WTC11 (cell line): Measurements from ENCODE around the gene FIZ1. TPM values are rescaled to one million over a fixed set of nuclear protein-coding genes. Genes with fewer than 3 reads are reported as not detected.

Source experiments
- ATAC-seq: fragments of 200-7000 bp; cut with Tn5 transposase; 2 replicates; pipeline ENCODE4 v1.10.0; 2021; ENCODE audit warnings: mild to moderate bottlenecking, moderate library complexity
- CTCF ChIA-PET: fragments of 300-600 bp; sonication (Branson Sonifier 250); formaldehyde crosslinking; loops from one replicate; lab custom pipeline; 2021; ENCODE audit warnings: antibody characterized with exemption; lab: Charles Lee
- POLR2A ChIA-PET: fragments of 350-600 bp; sonication (Branson Sonifier 250); formaldehyde crosslinking; loops from one replicate; lab custom pipeline; 2021; ENCODE audit warnings: antibody characterized with exemption; lab: Charles Lee
- DNase-seq: peaks from one replicate; pipeline ENCODE4 v3.0.0; 2021; ENCODE audit warnings: low spot score
- H3K27ac Mint-ChIP-seq: 2 replicates; pipeline ENCODE4 v1.8.0; 2021; ENCODE audit warnings: mixed read lengths
- H3K27me3 Mint-ChIP-seq: 2 replicates; pipeline ENCODE4 v1.8.0; 2021; ENCODE audit warnings: low read depth, mild to moderate bottlenecking, moderate library complexity, mixed read lengths
- H3K36me3 Mint-ChIP-seq: 2 replicates; pipeline ENCODE4 v1.8.0; 2021; ENCODE audit warnings: mixed read lengths
- H3K4me1 Mint-ChIP-seq: 2 replicates; pipeline ENCODE4 v1.8.0; 2022; ENCODE audit warnings: mixed read lengths
- H3K4me3 Mint-ChIP-seq: 2 replicates; pipeline ENCODE4 v1.8.0; 2021; ENCODE audit warnings: mild to moderate bottlenecking, moderate library complexity, mixed read lengths
- H3K9me3 Mint-ChIP-seq: 2 replicates; pipeline ENCODE4 v1.8.0; 2021; ENCODE audit warnings: mixed read lengths
- ATF2 ChIP-seq: sonication (generic); formaldehyde crosslinking; IDR thresholded peaks from 2 replicates; pipeline ENCODE4 v1.8.1; 2022; ENCODE audit warnings: low read depth, missing genetic modification reagents, borderline replicate concordance
- FOXJ3 ChIP-seq: sonication (generic); formaldehyde crosslinking; IDR thresholded peaks from 2 replicates; pipeline ENCODE4 v1.9.0; 2021; ENCODE audit warnings: missing genetic modification reagents, mild to moderate bottlenecking, borderline replicate concordance
- GTF2I ChIP-seq: fragments of 250-450 bp; sonication (Bioruptor Pico); conservative IDR thresholded peaks from 2 replicates; pipeline ENCODE4 v1.4.0; 2021; ENCODE audit warnings: mild to moderate bottlenecking
- IRF2 ChIP-seq: sonication (generic); formaldehyde crosslinking; IDR thresholded peaks from 2 replicates; pipeline ENCODE4 v1.8.0; 2022; ENCODE audit warnings: low read depth, missing genetic modification reagents, borderline replicate concordance
- JAZF1 ChIP-seq: fragments of 250-450 bp; sonication (Bioruptor Pico); IDR thresholded peaks from 2 replicates; pipeline ENCODE4 v1.9.0; 2021; ENCODE audit warnings: moderate library complexity, mild to moderate bottlenecking, inconsistent platforms
- KAT7 ChIP-seq: sonication (generic); formaldehyde crosslinking; IDR thresholded peaks from 2 replicates; pipeline ENCODE4 v1.8.1; 2023; ENCODE audit warnings: missing genetic modification reagents, mild to moderate bottlenecking, borderline replicate concordance
- MYBL2 ChIP-seq: sonication (generic); formaldehyde crosslinking; IDR thresholded peaks from 2 replicates; pipeline ENCODE4 v1.8.1; 2023; ENCODE audit warnings: mild to moderate bottlenecking, moderate library complexity, missing genetic modification reagents
- PRDM15 ChIP-seq: sonication (generic); formaldehyde crosslinking; IDR thresholded peaks from 2 replicates; pipeline ENCODE4 v1.8.0; 2022; ENCODE audit warnings: missing genetic modification reagents
- PRRX2 ChIP-seq: fragments of 250-450 bp; sonication (Bioruptor Pico); IDR thresholded peaks from 2 replicates; pipeline ENCODE4 v1.8.0; 2021; ENCODE audit warnings: mild to moderate bottlenecking
- SOX15 ChIP-seq: fragments of 250-450 bp; sonication (Bioruptor Pico); IDR thresholded peaks from 2 replicates; pipeline ENCODE4 v1.9.0; 2021; ENCODE audit warnings: mild to moderate bottlenecking
- TCF7 ChIP-seq: sonication (generic); formaldehyde crosslinking; IDR thresholded peaks from 2 replicates; pipeline ENCODE4 v1.8.0; 2022; ENCODE audit warnings: mild to moderate bottlenecking, low read depth, missing genetic modification reagents, moderate library complexity
- ZBTB21 ChIP-seq: sonication (generic); formaldehyde crosslinking; IDR thresholded peaks from 2 replicates; pipeline ENCODE4 v1.8.1; 2023; ENCODE audit warnings: mild to moderate bottlenecking, missing genetic modification reagents, borderline replicate concordance
- ZNF219 ChIP-seq: sonication (generic); formaldehyde crosslinking; IDR thresholded peaks from 2 replicates; pipeline ENCODE4 v1.8.0; 2023; ENCODE audit warnings: missing genetic modification reagents, mild to moderate bottlenecking, borderline replicate concordance
- ZNF281 ChIP-seq: sonication (generic); formaldehyde crosslinking; IDR thresholded peaks from 2 replicates; pipeline ENCODE4 v1.8.0; 2023; ENCODE audit warnings: mild to moderate bottlenecking, missing genetic modification reagents
- ZNF423 ChIP-seq: fragments of 250-450 bp; sonication (Bioruptor Pico); IDR thresholded peaks from 2 replicates; pipeline ENCODE4 v2.1.2; 2022; ENCODE audit warnings: mild to moderate bottlenecking, moderate library complexity
- ZNF671 ChIP-seq: fragments of 250-450 bp; sonication (Bioruptor Pico); IDR thresholded peaks from 2 replicates; pipeline ENCODE4 v1.8.0; 2021; ENCODE audit warnings: mild to moderate bottlenecking
- total RNA-seq: library from RNA; stranded (reverse); gene quantifications from 3 replicates; pipeline ENCODE4 v1.2.3, GENCODE V29; 2021
- TF ChIP-seq, protein P1 (sequence below): sonication (generic); formaldehyde crosslinking; IDR thresholded peaks from 2 replicates; pipeline ENCODE4 v1.8.1; 2023; ENCODE audit warnings: mild to moderate bottlenecking, missing genetic modification reagents
- TF ChIP-seq, protein P2 (sequence below): fragments of 250-450 bp; sonication (Bioruptor Pico); IDR thresholded peaks from 2 replicates; pipeline ENCODE4 v1.9.0; 2021; ENCODE audit warnings: moderate library complexity, mild to moderate bottlenecking, inconsistent platforms, borderline replicate concordance

FIZ1 gene
- total RNA-seq, 1 experiment from 2014 or later, result 20.1 TPM

DNA sequence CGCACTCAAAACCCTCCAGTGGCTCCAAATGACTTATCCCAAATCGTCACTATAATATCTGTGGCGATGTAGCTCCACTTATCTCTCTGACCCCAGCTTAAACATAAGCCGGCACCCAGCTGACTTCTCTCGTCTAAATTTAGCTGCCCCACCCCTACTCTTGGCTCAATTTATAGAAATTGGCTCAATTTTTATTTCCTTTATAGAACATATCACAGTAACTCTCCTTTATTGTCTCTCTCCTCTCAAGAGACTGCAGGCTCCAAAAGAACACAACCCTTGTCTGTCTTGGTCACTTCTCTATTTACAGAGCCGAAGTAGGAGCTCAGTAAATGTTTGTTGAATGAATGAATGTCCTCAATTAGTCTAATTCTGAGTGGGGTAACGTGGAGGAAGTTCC lies 24.2 kb upstream of the FIZ1 start (continued):
- no peak for TF ChIP-seq ATF2
- TF ChIP-seq, protein P1, sequence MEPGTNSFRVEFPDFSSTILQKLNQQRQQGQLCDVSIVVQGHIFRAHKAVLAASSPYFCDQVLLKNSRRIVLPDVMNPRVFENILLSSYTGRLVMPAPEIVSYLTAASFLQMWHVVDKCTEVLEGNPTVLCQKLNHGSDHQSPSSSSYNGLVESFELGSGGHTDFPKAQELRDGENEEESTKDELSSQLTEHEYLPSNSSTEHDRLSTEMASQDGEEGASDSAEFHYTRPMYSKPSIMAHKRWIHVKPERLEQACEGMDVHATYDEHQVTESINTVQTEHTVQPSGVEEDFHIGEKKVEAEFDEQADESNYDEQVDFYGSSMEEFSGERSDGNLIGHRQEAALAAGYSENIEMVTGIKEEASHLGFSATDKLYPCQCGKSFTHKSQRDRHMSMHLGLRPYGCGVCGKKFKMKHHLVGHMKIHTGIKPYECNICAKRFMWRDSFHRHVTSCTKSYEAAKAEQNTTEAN, result no peak

DNA sequence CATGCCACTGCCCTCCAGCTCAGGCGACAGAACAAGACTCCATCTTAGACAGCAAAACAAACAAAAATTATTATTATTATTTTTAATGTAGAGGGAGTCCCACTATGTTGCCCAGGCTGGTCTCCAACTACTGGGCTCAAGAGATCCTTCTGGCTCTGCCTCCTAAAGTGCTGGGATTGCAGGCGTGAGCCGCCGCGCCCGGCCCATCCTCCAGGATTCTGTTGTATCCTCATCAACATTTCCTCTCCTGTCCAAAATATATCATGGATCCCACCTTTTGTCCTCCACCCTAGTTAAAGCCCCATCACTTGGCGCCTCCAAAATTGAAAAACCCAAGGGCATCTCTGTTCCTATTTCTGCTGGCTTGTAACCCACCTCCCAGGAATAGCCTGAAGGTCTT lies 23.8 kb upstream of the FIZ1 start:
- TF ChIP-seq KAT7 (CRISPR knock-in tag) (no peak), PRDM15 (CRISPR knock-in tag) (no peak), TCF7 (CRISPR knock-in tag) (no peak), ZNF671 (CRISPR knock-in tag) (no peak), IRF2 (CRISPR knock-in tag) (no peak), FOXJ3 (CRISPR knock-in tag) (no peak), SOX15 (CRISPR knock-in tag) (no peak), ZBTB21 (CRISPR knock-in tag) (no peak), PRRX2 (CRISPR knock-in tag) (no peak), MYBL2 (CRISPR knock-in tag) (no peak), GTF2I (CRISPR knock-in tag) (no peak), ZNF281 (no peak), ZNF219 (CRISPR knock-in tag) (no peak), ZNF423 (no peak), JAZF1 (CRISPR knock-in tag) (no peak)
- TF ChIP-seq, protein P2, sequence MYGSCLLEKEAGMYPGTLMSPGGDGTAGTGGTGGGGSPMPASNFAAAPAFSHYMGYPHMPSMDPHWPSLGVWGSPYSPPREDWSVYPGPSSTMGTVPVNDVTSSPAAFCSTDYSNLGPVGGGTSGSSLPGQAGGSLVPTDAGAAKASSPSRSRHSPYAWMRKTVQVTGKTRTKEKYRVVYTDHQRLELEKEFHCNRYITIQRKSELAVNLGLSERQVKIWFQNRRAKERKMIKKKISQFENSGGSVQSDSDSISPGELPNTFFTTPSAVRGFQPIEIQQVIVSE, result no peak
- Mint-ChIP-seq H3K36me3 (peaks cover 11% of the 10 kb centered on the region), H3K27ac (no peak overlapping the region), H3K4me3 (no peak overlapping the region; the same call in 1 of the 2 replicates), H3K4me1 (peaks cover 15% of the 10 kb centered on the region), H3K27me3 (peaks cover 14% of the 10 kb centered on the region), H3K9me3 (0 out of 2 replicates have a peak, but pooled peaks cover 3% of the 10 kb centered on the region)
- DNase-seq (no peak), ATAC-seq (no peak)
- ChIA-PET CTCF (interaction anchor here (0.8 to 2.7 kb wide), 3 partner anchors 9 to 31 kb away, joined by 4 to 34 read pairs (median 14); partner anchors contain the start of gene ZNF865), POLR2A (interaction anchor here (2.6 kb wide), 1 partner anchor 17 kb away, joined by 10 read pairs; no protein-coding TSS in a partner anchor)
